ENCODE data around the gene DCK. TPM values are rescaled to one million over a fixed set of nuclear protein-coding genes. Genes with fewer than 3 reads are reported as not detected.
"Not testable (repeated sequence)": the region's sequence is repeated elsewhere in the genome, so short reads cannot be mapped to it uniquely, and the experiment has no call there.

DCK gene
- total and polyA plus RNA-seq, 2 experiments from 2014 or later: 11.9 to 19.7 TPM

GRCh38 chr4:71050809-71051208 lies 57.4 kb downstream of the DCK start:
- Histone ChIP-seq H3K4me1 (ENCODE audit: insufficient read depth) (no peaks in the 10 kb centered on the region), H4K20me1 (ENCODE audit: insufficient read depth, poor library complexity, severe bottlenecking) (no peaks in the 10 kb centered on the region), H3K9me2 (replicated peaks; ENCODE audit: insufficient read depth) (no peaks in the 10 kb centered on the region), H3K9me3 (ENCODE audit: low read depth) (no peaks in the 10 kb centered on the region), H3K36me3 (replicated peaks; ENCODE audit: insufficient read depth, low read depth) (no peaks in the 10 kb centered on the region), H3K27ac (no peak overlapping the region), H3K27me3 (no peaks in the 10 kb centered on the region), H2AFZ (no peak overlapping the region), H3K79me2 (no peaks in the 10 kb centered on the region), H3K4me3 (no peak overlapping the region), H3K4me2 (no peak overlapping the region)
- 97% methylated on average over 1 of the region's 1 CpG for WGBS (ENCODE audit: low lambda C conversion rate, missing lambda C conversion rate)
- no peak for DNase-seq (ENCODE audit: low spot score)
- TF ChIP-seq CTCF (IDR thresholded peaks at IDR 0.05; ENCODE audit: poor library complexity) (no peak), EZH2 (IDR thresholded peaks at IDR 0.05; ENCODE audit: borderline replicate concordance) (no peak), EZH2phosphoT487 (IDR thresholded peaks at IDR 0.05; ENCODE audit: low read depth, severe bottlenecking, unreplicated experiment) (no peak)

- no peaks in the 10 kb centered on the region for H3K9me3 ChIP-seq (ENCODE audit: low read depth)
- H4K20me1 ChIP-seq (ENCODE audit: insufficient read depth, poor library complexity, severe bottlenecking): no peaks in the 10 kb centered on the region
- no peak overlapping the region for H3K4me3 ChIP-seq
- TF ChIP-seq EZH2phosphoT487 (IDR thresholded peaks at IDR 0.05; ENCODE audit: low read depth, severe bottlenecking, unreplicated experiment) (no peak), CTCF (IDR thresholded peaks at IDR 0.05; ENCODE audit: poor library complexity) (no peak), EZH2 (IDR thresholded peaks at IDR 0.05; ENCODE audit: borderline replicate concordance) (no peak)
- H3K27me3 ChIP-seq: no peaks in the 10 kb centered on the region
- H3K4me2 ChIP-seq: no peak overlapping the region
- 96% methylated on average over 7 of the region's 7 CpGs for WGBS (ENCODE audit: low lambda C conversion rate, missing lambda C conversion rate)
- no peaks in the 10 kb centered on the region for H3K9me2 ChIP-seq (replicated peaks; ENCODE audit: insufficient read depth)
- no peaks in the 10 kb centered on the region for H3K79me2 ChIP-seq
- no peak for DNase-seq (ENCODE audit: low spot score)
- no peak overlapping the region for H3K27ac ChIP-seq
- H3K36me3 ChIP-seq (replicated peaks; ENCODE audit: insufficient read depth, low read depth): no peaks in the 10 kb centered on the region
- H2AFZ ChIP-seq: no peak overlapping the region
- no peaks in the 10 kb centered on the region for H3K4me1 ChIP-seq (ENCODE audit: insufficient read depth)
These were observed 58.6 kb downstream of the DCK start for GRCh38 chr4:71052034-71052433.

GRCh38 chr4:71052716-71053115 lies 59.3 kb downstream of the DCK start:
- no peak for TF ChIP-seq EZH2phosphoT487 (IDR thresholded peaks at IDR 0.05; ENCODE audit: low read depth, severe bottlenecking, unreplicated experiment)
- TF ChIP-seq EZH2 (IDR thresholded peaks at IDR 0.05; ENCODE audit: borderline replicate concordance): no peak
- TF ChIP-seq CTCF (IDR thresholded peaks at IDR 0.05; ENCODE audit: poor library complexity): no peak
- Histone ChIP-seq H3K36me3 (replicated peaks; ENCODE audit: insufficient read depth, low read depth) (no peaks in the 10 kb centered on the region), H3K9me2 (replicated peaks; ENCODE audit: insufficient read depth) (no peaks in the 10 kb centered on the region), H3K27ac (no peak overlapping the region), H3K4me1 (ENCODE audit: insufficient read depth) (no peaks in the 10 kb centered on the region), H3K4me2 (no peak overlapping the region), H3K4me3 (no peak overlapping the region), H3K9me3 (ENCODE audit: low read depth) (no peaks in the 10 kb centered on the region), H3K79me2 (no peaks in the 10 kb centered on the region), H2AFZ (no peak overlapping the region), H4K20me1 (ENCODE audit: insufficient read depth, poor library complexity, severe bottlenecking) (no peaks in the 10 kb centered on the region), H3K27me3 (no peaks in the 10 kb centered on the region)
- WGBS (ENCODE audit: low lambda C conversion rate, missing lambda C conversion rate): 86% methylated on average over 2 of the region's 2 CpGs
- DNase-seq (ENCODE audit: low spot score): no peak

- DNase-seq (ENCODE audit: low spot score); H3K27ac ChIP-seq; H3K9me2 ChIP-seq (replicated peaks; ENCODE audit: insufficient read depth); H3K9me3 ChIP-seq (ENCODE audit: low read depth); H3K4me3 ChIP-seq; H3K36me3 ChIP-seq (replicated peaks; ENCODE audit: insufficient read depth, low read depth); H3K4me2 ChIP-seq; H4K20me1 ChIP-seq (ENCODE audit: insufficient read depth, poor library complexity, severe bottlenecking); H3K4me1 ChIP-seq (ENCODE audit: insufficient read depth); H2AFZ ChIP-seq; H3K79me2 ChIP-seq; H3K27me3 ChIP-seq: not testable (repeated sequence)
- WGBS (ENCODE audit: low lambda C conversion rate, missing lambda C conversion rate): no CpG with 5 or more reads among the region's 1 CpG
These were observed 60.2 kb downstream of the DCK start for GRCh38 chr4:71053613-71054012.

- not testable (repeated sequence) for DNase-seq (ENCODE audit: low spot score); H3K9me3 ChIP-seq (ENCODE audit: low read depth); H2AFZ ChIP-seq; H3K4me2 ChIP-seq; H3K27ac ChIP-seq; H3K4me1 ChIP-seq (ENCODE audit: insufficient read depth); H4K20me1 ChIP-seq (ENCODE audit: insufficient read depth, poor library complexity, severe bottlenecking); H3K79me2 ChIP-seq; H3K9me2 ChIP-seq (replicated peaks; ENCODE audit: insufficient read depth); H3K4me3 ChIP-seq; H3K36me3 ChIP-seq (replicated peaks; ENCODE audit: insufficient read depth, low read depth); H3K27me3 ChIP-seq
- WGBS (ENCODE audit: low lambda C conversion rate, missing lambda C conversion rate): 79% methylated on average over 16 of the region's 16 CpGs
These were observed 66.1 kb downstream of the DCK start for GRCh38 chr4:71059573-71059972.
